ENCODE results near the gene CERS6.

DNA sequence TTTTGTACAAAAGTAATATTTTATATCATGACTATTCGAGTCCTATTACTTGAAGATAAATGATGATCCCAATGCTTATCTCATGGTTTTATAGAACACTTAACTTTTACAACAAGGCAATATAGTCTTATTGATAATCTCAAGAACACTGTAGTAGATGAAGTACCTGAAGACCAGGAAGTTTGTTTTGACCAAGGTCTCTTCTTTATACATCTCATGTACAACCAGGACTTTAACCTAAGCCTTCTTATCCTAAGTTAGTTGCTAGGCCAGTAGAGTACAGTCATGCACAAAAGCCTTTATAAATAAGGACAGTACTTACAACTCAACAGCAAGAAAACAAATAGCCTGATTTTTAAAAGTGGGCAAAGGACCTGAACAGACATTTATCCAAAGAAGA is 198.6 kb downstream of the CERS6 start:
- TF ChIP-seq POLR2A (IDR thresholded peaks at IDR 0.05): no peak
- TF ChIP-seq, protein P1, sequence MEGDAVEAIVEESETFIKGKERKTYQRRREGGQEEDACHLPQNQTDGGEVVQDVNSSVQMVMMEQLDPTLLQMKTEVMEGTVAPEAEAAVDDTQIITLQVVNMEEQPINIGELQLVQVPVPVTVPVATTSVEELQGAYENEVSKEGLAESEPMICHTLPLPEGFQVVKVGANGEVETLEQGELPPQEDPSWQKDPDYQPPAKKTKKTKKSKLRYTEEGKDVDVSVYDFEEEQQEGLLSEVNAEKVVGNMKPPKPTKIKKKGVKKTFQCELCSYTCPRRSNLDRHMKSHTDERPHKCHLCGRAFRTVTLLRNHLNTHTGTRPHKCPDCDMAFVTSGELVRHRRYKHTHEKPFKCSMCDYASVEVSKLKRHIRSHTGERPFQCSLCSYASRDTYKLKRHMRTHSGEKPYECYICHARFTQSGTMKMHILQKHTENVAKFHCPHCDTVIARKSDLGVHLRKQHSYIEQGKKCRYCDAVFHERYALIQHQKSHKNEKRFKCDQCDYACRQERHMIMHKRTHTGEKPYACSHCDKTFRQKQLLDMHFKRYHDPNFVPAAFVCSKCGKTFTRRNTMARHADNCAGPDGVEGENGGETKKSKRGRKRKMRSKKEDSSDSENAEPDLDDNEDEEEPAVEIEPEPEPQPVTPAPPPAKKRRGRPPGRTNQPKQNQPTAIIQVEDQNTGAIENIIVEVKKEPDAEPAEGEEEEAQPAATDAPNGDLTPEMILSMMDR (IDR thresholded peaks at IDR 0.05): no peak
